ENCODE measurements around the gene AANAT. TPM values are rescaled to one million over a fixed set of nuclear protein-coding genes. Genes with fewer than 3 reads are reported as not detected.

Gene AANAT
- total RNA-seq, 1 donor from 2014 or later, result not detected

GRCh38 chr17:76442341-76443338 lies 24.8 kb upstream of the AANAT start:
- DNase-seq (ENCODE audit: low spot score), result no peak

- no peak for DNase-seq (ENCODE audit: low spot score)
These were observed 22.7 kb upstream of the AANAT start for GRCh38 chr17:76444518-76445311.

- DNase-seq (ENCODE audit: low spot score), result no peak
These were observed 21.5 kb upstream of the AANAT start for GRCh38 chr17:76445697-76446448.

DNA sequence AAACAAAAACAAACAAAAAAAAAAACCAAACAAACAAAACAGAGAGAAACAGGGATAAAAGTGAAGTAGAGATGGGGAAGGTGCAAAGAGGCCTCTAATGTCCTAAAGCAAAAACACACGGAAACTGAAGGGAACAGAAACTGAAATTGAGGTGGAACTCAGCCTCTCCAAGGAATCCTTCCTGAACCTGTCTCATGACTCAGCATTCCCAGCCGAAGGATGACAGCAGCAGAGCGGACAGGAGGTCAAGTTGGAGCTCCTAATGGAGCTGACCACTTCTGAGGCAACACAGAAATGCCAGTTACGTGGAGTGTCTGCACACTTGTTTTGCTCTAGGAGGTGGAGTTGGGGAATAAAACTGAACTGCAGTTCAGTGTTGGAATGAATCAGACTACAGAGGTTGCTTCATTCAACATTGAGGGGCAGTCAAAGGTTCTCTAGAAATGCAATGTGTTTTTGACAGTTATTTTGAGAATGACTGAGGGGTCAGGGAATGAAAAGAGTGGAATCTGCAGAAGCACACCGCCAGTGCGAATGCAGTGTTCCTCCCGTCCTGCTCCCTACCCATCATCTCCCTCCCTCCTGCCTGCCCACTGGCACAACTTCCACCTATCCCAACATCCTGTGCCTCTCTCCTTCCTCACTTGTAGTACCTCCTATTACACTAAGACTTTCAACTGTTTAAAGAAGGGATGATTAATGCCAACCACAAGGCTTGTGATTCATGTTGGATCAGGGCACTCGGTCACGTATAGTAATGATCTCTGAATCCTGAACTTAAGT lies 20.8 kb upstream of the AANAT start:
- DNase-seq (ENCODE audit: low spot score), result no peak

- no peak for DNase-seq (ENCODE audit: low spot score)
These were observed 19.3 kb upstream of the AANAT start for GRCh38 chr17:76447931-76448652.

GRCh38 chr17:76449126-76449525 lies 18.3 kb upstream of the AANAT start:
- no peak for DNase-seq (ENCODE audit: low spot score)

DNA sequence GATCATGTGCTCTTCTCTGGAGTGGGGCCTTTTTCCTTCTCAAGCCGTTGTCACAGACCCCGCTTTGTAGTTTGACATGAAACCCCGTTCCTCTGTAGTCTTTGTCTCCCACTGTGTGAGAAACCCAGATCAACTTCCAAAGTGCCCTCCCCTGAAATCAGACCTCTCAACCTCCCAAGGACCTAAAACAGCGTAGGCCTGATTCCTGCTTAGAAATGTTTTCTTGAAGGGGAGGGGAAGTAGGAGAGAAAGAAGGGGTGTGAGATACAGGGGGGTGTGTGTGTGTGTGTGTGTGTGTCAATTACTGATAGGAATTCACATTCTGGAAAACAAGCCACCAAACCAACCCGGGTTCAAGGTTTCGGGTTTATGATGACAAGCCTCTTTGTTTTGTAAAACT lies 15.9 kb upstream of the AANAT start:
- DNase-seq (ENCODE audit: low spot score), result no peak

- no peak for DNase-seq (ENCODE audit: low spot score)
These were observed 15.2 kb upstream of the AANAT start for GRCh38 chr17:76452127-76452659.

- DNase-seq (ENCODE audit: low spot score), result peak; percentile 84
These were observed 14.6 kb upstream of the AANAT start, which contains the start of gene UBE2O for GRCh38 chr17:76452660-76453430. TSS of gene UBE2O (minus strand) at chr17:76453152. CDS start at chr17:76453141, 11 bp downstream.

GRCh38 chr17:76453431-76453743 lies 14.0 kb upstream of the AANAT start:
- DNase-seq (ENCODE audit: low spot score), result no peak

DNA sequence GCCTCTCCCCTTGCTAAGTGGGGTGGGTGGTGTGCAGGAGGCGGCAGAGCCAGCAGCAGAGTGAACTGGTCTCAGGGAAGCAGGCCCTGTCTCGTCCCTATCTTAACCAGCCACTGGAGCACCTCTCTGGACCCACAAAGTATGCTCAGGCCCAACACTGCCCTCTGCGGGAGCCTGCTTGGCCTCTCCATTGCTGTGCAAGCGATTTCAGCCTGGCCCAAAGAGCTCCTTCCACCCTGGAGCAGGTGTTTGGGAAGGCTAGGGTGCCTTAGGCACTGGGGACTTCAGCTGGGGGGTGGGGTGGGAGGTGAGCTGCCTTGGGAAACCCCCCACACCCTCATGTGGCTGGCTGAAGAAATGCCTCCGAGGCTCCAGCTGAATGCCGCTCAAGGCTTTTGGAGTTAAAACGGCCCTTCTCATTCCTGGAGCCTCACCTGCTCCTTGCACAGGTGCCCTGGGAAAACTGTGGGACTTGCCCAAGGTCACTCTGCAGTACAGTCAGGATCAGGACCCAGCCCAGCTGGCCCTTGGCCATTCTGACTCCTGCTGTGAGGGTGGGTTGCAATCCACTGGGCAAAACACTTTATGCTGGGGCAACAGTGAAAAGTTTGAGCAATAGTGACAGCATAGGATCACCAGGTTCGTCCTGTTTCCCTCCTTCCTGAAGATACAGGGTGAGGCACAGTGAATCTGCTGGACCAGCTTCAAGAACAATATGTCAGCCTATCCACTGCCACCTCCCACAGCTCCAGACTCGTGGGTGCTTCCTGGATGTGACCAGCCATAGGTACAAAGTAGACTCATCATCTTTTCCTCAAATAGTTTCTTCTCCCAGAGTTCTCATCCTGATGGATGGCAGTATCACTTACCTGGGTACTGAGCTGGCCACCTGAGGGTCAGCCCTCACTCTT lies 8.6 kb upstream of the AANAT start:
- no peak for DNase-seq (ENCODE audit: low spot score)

- DNase-seq (ENCODE audit: low spot score), result no peak
These were observed 7.7 kb upstream of the AANAT start for GRCh38 chr17:76459674-76460073.

DNA sequence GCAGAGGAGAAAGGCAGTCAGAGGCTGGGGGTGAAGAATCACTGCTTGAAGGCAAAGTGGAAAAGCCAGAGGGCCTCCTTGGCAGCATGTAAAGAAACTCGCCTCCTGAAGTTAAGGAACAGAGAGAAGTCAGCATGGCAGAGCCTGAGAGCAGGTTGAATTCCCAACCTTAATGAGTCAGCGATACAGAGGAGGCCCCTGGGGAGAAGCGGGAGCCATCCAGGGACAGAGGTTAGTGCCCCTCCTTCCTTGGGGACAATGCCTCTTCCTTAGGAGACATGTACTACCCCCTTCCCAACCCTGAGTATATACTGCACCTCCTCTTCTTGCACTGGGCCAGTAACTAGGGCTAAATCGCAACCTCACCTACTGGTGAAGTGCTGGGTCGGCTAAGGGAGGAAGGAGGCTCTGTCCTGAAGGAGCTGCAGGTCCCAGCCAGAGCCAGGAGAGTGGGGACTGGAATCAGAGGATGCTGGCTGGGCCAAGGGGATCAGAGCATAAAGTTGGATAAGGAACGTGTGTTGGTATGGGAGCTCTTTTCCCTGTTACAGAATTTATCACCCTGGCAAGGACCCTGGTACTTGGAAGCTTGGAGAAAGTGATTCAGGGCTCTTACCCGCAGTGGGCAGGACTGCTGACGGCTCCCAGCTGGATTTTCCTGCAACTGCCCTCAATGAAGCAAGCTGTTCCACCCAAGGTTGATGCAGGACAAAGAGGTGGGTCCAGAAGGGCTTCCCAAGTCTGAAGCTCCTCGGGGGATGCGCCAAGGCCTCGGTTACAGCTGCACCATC lies 5.4 kb upstream of the AANAT start:
- DNase-seq (ENCODE audit: low spot score), result no peak

DNA sequence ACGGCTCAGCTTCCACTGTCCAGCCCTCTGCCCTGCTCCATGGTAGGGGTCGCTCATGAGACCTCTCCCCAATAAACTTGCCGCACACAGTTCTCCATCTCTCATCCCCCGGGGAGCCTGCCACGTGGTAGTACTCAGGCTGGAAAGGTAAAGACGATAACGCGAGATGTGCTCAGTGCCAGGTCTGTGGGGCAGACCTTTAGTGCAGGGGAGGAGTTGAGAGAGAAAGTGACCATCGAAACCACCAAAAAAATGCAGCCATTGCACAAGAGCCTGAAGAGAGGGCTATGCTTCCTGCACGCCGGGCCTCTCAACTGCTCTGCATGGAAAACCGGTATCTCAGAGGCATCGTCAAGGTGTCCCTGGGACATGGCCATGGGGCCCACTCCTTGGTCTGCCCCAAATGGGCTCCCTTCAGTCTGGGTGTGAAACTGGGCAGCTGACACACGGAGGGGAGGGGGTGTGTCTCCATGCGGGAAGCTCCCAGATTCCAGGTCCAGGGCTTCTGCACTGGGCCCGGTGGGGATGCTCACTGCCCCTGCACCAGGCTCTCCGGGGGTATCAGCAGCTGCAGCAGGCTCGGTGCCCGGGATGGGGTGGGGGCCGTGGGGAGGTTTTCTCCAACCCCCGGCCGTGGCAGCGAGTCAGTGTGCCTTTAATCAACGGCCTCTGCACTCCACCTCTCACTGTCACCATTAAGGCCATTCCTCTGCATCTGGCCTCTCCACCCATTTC lies 4.7 kb upstream of the AANAT start:
- DNase-seq (ENCODE audit: low spot score), result no peak

DNA sequence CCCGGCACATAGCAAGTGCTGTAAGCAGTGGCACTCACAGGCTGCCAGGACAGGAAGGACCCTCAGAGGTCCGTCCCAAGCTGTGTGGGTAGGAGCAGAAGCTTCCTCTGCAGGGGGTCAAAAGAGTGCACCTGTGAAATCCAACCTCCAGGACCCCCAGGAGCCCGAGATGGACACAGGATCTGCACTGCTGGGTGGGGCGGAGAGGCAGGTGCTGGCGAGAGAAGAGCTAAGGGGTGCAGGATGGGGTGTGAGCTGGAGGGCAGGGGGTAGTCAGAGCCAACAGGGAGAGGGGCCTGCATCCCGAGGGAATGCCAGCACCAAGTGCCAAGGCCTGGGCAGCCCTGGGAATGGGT lies 650 bp upstream of the AANAT start:
- DNase-seq (ENCODE audit: low spot score), result no peak

DNA sequence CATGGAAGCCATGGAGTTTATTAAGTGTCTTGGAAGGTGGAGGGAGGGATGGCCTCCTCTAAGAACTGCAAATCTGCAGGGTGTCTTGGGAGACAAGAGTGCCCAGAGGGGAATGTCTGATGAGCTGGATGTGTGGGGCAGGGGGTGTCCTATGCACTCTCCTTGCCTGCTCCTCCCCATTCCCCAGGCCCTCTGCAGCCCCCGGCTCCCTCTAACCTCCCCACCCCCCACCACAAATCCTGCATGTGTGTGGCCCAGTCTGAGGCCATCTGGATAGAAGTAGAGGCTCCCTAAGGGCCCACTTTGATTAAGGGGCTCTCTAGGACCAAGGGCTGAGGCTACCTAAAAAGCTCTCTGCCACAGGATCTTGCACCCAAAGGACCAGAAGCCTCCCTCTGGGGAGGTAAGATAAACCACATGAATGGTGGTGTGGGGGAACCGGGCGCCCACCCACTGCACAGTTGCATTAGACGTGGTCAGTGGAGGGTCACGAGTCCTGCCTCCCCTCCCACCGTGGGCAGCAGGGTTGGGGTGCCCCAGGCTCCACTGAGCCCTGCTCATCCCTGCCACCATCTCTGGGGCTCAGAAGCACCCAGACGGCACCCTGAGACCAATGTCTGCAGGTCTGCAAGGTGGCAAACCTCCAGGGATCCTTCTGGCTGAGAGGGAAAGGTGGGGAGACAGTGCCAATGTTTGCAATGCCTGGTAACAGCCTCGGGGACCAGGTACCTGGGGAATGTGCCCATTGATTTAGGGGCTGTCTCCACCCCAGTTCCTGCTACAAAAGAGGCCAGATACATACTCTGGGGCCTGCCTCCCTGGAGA lies 618 bp downstream of the AANAT start:
- DNase-seq (ENCODE audit: low spot score), result no peak
